OCI-LY3 (cell line): ENCODE data around the gene ARSA.

Source experiments
- H2AFZ ChIP-seq: fragments of 200-600, 300-600 bp; shearing (Covaris generic); 2 replicates; pipeline ENCODE4 v1.6.0; 2014; ENCODE audit warnings: antibody characterized with exemption, low read depth, low read length
- H3K27ac ChIP-seq: fragments of 200-600, 300-600 bp; sonication (generic); 2 replicates; pipeline ENCODE4 v1.5.1; 2014; ENCODE audit warnings: mild to moderate bottlenecking, low read length, moderate library complexity, mixed read lengths
- H3K27me3 ChIP-seq: fragments of 200-600, 300-600 bp; sonication (generic); 2 replicates; pipeline ENCODE4 v1.6.1; 2014; ENCODE audit warnings: low read depth, low read length, mixed read lengths
- H3K36me3 ChIP-seq: fragments of 200-600, 300-600 bp; sonication (generic); replicated peaks from 2 replicates; pipeline ENCODE3; 2014; ENCODE audit warnings: low read depth, low read length, mixed read lengths
- H3K4me1 ChIP-seq: fragments of 300-600, 200-600 bp; sonication (generic); 2 replicates; pipeline ENCODE4 v1.6.1; 2014; ENCODE audit warnings: low read length, mixed read lengths
- H3K4me2 ChIP-seq: fragments of 200-600, 300-600 bp; sonication (generic); 2 replicates; pipeline ENCODE4 v1.6.1; 2014; ENCODE audit warnings: low read length, mixed read lengths
- H3K4me3 ChIP-seq: fragments of 300-600, 200-600 bp; sonication (generic); 2 replicates; pipeline ENCODE4 v1.5.1; 2014; ENCODE audit warnings: antibody characterized with exemption, mild to moderate bottlenecking, low read length, moderate library complexity
- H3K79me2 ChIP-seq: fragments of 300-600, 200-600 bp; shearing (Covaris generic); 2 replicates; pipeline ENCODE4 v1.6.1; 2014; ENCODE audit warnings: mild to moderate bottlenecking, low read length, mixed read lengths
- H3K9ac ChIP-seq: fragments of 300-600, 200-600 bp; shearing (Covaris generic); 2 replicates; pipeline ENCODE4 v1.6.0; 2014; ENCODE audit warnings: mild to moderate bottlenecking, low read length, moderate library complexity
- H3K9me3 ChIP-seq: fragments of 200-600, 300-600 bp; shearing (Covaris generic); 2 replicates; pipeline ENCODE4 v1.6.1; 2014; ENCODE audit warnings: low read length, mixed read lengths; ENCODE audit not compliant: insufficient read depth
- H4K20me1 ChIP-seq: fragments of 200-600, 300-600 bp; sonication (generic); 2 replicates; pipeline ENCODE4 v1.6.1; 2016; ENCODE audit warnings: low read length, mixed read lengths; ENCODE audit not compliant: insufficient read depth
- EZH2phosphoT487 ChIP-seq: fragments of 200-600 bp; shearing (Covaris generic); IDR thresholded peaks from 2 replicates; pipeline ENCODE4 v1.6.1; 2018; ENCODE audit warnings: antibody characterized with exemption, mixed run types, low read depth
- TF ChIP-seq, protein P1 (sequence below): fragments of 200-600, 300-600 bp; sonication (generic); IDR thresholded peaks from 2 replicates; pipeline ENCODE4 v1.5.1; 2014; ENCODE audit warnings: antibody characterized with exemption, low read length, low read depth

The ARSA gene

DNA sequence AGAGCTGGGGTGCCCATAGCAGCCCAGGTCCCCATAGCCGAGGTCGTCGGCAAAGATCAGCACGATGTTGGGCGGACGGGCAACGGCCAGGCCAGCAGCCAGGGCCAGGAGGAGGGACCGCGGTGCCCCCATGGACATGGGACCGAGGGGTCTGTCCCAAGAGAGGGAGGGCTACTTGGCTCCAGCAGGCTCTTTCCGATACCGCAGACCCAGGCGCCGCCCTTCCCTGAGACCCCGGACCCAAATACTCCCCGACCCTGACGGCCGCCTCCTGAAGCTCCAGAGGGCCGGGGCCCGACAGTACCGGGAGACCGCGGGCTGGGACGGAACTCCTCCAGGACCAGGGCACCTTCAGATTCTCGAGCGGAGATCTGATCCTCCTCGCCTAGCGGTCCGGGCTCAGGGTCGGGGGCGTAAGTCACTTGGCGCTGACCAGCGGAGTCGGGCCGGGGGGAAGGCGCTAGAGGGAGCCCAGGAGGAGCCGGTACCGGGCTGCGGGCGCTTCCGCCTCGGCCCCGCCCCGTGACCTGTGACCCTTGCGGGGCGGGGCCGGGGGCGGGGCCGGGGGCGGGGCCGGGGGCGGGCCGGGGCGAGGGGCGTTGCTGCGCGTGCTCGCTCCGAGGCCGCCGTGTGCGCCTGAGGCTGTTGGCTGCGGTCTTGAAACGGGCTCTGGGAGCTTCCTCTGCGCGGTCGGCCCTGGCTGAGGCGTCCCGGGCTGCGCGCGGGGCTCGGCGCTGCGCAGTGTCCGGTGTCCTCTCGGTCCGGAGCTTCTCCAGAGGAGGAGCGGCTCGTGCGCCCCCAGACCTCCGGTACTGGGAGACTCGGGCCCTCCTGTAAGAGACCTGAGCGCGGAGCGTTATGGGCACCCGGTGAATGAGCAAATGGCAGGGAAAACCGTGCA, at the start of gene ARSA:
ARSA (minus strand) TSS at position 511 of the 901 bp plus-strand sequence; CDS start at position 138, 373 bp downstream.
- peak within 1 kb of the TSS; percentile 99 for H3K4me3 ChIP-seq
- peak within 1 kb of the TSS; percentile 82 for H3K9ac ChIP-seq
- H3K79me2 ChIP-seq, result no peaks in the 10 kb centered on the region
- H4K20me1 ChIP-seq, result no peaks in the 10 kb centered on the region
- H3K27ac ChIP-seq, result no peak within 1 kb of the TSS
- no peak for TF ChIP-seq EZH2phosphoT487
- TF ChIP-seq, protein P1, sequence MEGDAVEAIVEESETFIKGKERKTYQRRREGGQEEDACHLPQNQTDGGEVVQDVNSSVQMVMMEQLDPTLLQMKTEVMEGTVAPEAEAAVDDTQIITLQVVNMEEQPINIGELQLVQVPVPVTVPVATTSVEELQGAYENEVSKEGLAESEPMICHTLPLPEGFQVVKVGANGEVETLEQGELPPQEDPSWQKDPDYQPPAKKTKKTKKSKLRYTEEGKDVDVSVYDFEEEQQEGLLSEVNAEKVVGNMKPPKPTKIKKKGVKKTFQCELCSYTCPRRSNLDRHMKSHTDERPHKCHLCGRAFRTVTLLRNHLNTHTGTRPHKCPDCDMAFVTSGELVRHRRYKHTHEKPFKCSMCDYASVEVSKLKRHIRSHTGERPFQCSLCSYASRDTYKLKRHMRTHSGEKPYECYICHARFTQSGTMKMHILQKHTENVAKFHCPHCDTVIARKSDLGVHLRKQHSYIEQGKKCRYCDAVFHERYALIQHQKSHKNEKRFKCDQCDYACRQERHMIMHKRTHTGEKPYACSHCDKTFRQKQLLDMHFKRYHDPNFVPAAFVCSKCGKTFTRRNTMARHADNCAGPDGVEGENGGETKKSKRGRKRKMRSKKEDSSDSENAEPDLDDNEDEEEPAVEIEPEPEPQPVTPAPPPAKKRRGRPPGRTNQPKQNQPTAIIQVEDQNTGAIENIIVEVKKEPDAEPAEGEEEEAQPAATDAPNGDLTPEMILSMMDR, result peak; percentile 31
- peaks cover 8% of the 10 kb centered on the region for H3K4me1 ChIP-seq
- H3K9me3 ChIP-seq, result no peaks in the 10 kb centered on the region
- no peaks in the 10 kb centered on the region for H3K36me3 ChIP-seq
- H3K27me3 ChIP-seq, result no peaks in the 10 kb centered on the region
- peak within 1 kb of the TSS; percentile 29; the same call in 1 of the 2 replicates for H2AFZ ChIP-seq
- H3K4me2 ChIP-seq, result peak within 1 kb of the TSS; percentile 95

DNA sequence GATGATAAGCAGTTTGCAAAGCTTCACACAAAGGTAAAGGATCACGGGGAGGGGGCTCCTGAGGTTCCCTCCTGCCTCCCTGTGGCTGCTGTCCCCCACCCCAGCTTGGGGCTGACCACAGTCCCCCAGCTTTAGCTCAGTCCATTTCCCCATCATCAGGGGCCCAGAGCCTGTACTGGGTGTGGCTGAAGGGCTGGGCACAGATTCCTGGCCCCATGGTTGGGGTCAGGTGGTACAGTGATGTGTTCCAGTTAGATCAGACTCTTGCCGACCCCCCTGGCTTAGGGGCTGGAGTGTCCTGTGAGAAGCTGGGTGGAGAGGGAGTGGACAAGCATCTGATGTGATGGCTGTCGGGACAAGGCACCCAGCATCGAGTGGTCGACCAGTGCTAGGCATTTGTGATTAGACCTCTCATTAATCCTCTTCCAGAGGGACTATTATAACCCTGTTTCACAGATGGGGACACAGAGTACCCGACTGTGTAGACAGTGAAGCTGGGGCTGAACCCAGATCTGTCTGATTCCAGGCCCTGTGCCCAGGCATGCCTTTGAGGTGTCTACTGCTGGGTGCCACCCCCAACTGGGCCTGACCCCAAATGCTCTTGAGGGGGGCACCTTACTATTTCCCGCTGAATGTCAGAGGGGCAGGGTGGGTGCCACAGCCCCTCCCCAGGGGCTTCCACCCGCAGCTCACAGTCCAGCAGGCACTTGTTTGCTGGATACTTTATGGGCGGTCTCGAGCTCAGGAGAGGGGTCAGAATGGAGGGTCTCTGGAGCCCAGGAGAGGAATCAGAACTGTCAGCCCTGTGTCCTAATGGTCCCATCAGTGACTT, 48.9 kb upstream of the ARSA start:
- Histone ChIP-seq H3K36me3 (no peaks in the 10 kb centered on the region), H3K9me3 (no peaks in the 10 kb centered on the region), H4K20me1 (no peaks in the 10 kb centered on the region), H3K27ac (no peak overlapping the region), H3K4me3 (no peak overlapping the region), H3K4me1 (no peaks in the 10 kb centered on the region), H3K27me3 (no peaks in the 10 kb centered on the region), H2AFZ (no peak overlapping the region), H3K79me2 (no peaks in the 10 kb centered on the region), H3K9ac (no peak overlapping the region), H3K4me2 (no peak overlapping the region)
- no peak for TF ChIP-seq EZH2phosphoT487
- TF ChIP-seq, protein P1, result no peak

DNA sequence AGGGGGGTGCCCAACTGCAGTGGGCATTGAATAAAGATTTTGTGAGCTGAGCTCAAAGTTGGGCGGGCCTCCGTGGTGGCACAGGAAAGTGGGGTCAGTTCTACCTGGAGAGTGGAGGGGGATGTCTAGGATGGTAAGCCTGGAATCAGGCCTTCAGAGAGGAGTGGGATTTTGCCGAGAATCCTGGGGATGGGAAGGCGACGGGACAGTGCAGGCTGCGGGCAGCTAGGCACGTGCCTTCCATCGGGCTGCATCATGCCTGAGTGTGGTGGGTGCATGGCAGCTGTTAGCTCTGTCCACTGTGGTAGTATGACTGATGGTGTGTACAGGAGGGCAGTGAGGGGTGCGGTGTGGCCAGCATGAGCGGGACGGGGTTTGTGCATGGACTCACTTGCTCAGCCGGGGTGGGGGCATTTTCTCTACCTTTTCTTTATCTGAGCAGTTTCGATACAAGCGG, 48.3 kb upstream of the ARSA start:
- no peaks in the 10 kb centered on the region for H3K27me3 ChIP-seq
- no peak overlapping the region for H3K27ac ChIP-seq
- H3K79me2 ChIP-seq, result no peaks in the 10 kb centered on the region
- H2AFZ ChIP-seq, result no peak overlapping the region
- no peak overlapping the region for H3K4me3 ChIP-seq
- TF ChIP-seq EZH2phosphoT487, result no peak
- TF ChIP-seq, protein P1, result no peak
- H3K9ac ChIP-seq, result no peak overlapping the region
- no peaks in the 10 kb centered on the region for H3K9me3 ChIP-seq
- no peaks in the 10 kb centered on the region for H3K4me1 ChIP-seq
- no peaks in the 10 kb centered on the region for H3K36me3 ChIP-seq
- H3K4me2 ChIP-seq, result no peak overlapping the region
- H4K20me1 ChIP-seq, result no peaks in the 10 kb centered on the region
